Stimulated activated CD4-positive, alpha-beta T cell treated with anti-CD3 and anti-CD28 coated beads, Interleukin-12 subunit alpha, Interleukin-12 subunit beta, amount 100 ng/mL, for 24 hours (primary cell): ENCODE measurements around the gene CLASP1.
"Not testable (repeated sequence)": the region's sequence is repeated elsewhere in the genome, so short reads cannot be mapped to it uniquely, and the experiment has no call there.

ENCODE experiments used
- DNase-seq, 2 experiments: peaks; one replicate each; pipeline ENCODE4 v3.0.0-alpha.2; 2020; ENCODE audit warnings: low read depth in 2 of 2

The CLASP1 gene

GRCh38 chr2:121475811-121476571, 173.3 kb downstream of the CLASP1 start:
- no peak for DNase-seq

DNA sequence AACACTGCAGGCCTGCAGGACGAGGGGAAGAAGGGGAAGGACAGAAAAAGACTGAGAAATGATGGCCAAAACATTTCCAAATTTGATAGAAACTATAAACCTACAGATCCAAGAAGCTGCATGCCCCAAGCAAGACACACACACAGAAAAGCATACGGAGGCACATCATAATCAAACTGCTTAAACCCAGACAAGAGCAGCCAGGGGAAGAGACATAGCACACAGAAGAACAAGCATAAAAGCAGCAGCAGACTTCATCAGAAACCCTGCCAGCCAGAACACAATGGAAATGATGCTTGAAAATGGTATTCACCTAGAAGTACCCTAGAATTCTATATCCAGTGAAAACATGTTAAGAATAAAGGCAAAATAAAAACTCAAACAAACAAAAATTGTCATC, 175.8 kb downstream of the CLASP1 start:
- DNase-seq: no peak

GRCh38 chr2:121472470-121472993, 176.7 kb downstream of the CLASP1 start:
- DNase-seq: no peak

DNA sequence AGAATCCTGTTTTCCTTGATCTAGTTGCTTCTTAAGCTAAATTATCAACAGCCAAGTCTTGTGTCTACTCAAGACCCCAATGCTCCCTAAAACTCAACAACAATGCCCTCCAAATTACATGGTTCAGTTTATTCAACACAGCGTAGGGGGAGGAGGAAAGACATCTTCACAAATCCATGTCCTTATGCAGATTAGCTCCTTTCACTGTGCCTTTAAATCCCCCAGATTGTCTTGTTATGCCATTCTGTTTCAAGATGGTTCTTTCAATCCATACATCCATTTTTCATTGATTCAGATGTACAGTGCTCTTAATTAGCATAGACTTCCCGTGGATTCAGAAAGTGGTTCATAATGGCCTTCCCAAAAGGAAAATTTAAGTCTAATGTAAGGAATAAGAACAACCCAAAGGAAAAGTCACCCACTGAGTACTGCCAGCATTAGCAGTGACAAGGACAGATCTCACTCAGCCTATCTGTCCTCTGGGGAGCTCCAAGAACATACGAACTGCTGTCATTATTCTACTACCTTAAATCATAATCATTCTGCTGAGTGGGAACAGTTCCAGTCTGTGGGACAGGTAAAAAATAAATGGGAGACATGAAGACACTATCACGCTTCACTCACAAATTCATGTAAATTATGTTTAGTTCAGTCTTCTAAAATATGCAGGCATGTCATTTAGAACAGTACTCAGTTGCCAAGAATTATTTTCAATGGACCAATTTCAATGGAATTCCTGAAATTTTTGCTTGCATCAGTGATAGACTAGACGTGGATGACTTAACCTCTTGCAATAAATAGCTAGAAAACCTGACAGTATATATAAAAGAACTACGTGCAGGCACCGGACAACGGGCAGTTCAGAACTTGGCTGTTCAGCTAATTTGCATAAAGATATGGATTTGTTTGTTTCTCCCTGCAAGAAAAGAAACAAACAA, 177.5 kb downstream of the CLASP1 start:
- DNase-seq: no peak

DNA sequence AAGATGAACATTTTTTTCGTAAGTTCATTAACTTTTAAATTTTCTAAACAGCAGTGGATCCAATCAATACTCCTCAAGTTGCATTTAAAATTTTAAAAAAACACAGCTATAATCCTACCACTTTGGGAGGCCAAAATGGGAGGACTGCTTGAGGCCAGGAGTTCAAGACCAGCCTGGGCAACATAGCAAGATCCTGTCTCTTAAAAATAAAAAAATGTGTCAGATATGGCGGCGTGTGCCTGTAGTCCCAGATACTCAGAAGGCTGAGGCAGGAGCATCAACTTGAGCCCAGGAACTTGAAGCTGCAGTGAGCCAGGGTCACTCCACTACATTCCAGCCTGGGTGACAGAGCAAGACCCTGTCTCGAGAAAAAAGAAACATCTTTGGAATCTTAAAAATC, 178.3 kb downstream of the CLASP1 start:
- DNase-seq: no peak

DNA sequence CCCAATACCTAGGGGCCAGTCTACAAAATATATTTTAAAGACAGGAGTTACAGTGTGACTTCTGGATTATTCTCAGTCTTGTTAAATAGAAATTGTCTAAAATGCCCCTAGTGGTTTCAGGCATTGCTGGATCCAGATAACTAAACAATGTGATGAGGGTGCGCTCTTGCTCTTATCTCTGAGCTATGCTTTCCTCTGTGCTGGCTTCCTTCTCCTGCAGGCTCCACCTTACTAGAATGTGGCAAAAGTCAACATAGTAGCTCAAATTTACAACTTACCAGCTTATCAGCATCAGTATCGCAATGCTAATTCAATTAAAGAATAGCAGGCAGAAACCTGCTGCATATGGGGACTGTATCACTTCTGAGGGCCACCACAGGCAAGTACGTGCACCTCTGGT, 179.9 kb downstream of the CLASP1 start:
- no peak for DNase-seq

DNA sequence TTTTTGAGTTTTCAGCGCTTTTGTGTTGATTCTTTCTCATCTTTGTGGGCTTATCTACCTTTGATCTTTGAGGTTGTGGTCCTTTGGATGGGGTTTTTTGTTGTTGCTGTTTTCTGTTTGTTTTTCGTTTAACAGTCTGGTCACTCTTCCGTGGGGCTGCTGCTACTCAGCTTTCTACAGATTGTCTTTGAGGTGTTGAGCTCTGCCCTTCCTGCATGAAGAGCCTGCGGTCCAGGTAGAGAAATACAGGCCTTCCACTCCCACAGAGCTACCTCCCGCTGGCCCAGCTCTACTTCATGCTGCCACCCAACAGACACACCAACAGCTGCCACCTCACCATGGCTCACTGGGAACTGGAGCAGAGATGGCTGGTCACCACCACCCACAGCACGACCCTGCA, 180.3 kb downstream of the CLASP1 start:
- no peak for DNase-seq

GRCh38 chr2:121459291-121459690, 190.0 kb downstream of the CLASP1 start:
- DNase-seq: no peak

GRCh38 chr2:121456325-121456724, 192.9 kb downstream of the CLASP1 start:
- DNase-seq: no peak

DNA sequence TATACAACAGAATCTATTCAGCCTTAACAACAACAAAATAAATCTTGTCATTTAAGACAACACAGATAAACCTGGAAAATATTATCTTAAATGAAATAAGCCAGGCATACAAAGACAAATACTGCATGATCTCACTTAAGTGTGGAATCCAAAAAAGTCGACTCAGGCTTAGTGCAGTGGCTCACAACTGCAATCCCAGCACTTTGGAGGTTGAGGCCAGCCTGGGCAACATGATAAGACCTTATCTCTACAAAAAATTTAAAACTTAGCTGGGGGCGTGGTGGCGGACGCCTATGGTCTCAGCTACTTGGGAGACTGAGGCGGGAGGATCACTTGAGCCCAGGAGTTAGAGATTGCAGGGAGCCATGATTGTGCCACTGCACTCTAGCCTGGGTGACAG, 193.8 kb downstream of the CLASP1 start:
- no peak for DNase-seq

GRCh38 chr2:121454549-121455090, 194.6 kb downstream of the CLASP1 start:
- DNase-seq: no peak

GRCh38 chr2:121451398-121451797, 197.9 kb downstream of the CLASP1 start:
- no peak for DNase-seq

DNA sequence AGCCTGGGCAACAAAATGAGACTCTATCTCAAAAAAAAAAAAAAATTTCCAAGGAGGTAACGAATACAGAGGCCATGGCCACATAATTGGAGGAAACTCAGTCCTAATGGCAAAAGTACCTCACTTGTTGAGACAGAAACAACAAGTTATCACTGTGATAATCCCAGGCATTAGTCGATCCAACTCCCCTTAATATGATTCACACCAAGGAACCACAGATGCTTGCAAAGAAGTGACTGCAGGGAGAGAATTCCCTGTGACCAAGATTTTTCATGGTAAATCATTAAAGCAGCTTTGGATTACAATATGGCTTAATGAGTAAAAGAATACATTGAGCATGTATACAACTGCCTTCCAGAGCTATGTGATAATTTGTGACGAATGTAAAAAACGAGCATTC, 199.0 kb downstream of the CLASP1 start:
- no peak for DNase-seq

- DNase-seq: no peak
These were observed 202.5 kb downstream of the CLASP1 start for GRCh38 chr2:121446647-121447241.

DNA sequence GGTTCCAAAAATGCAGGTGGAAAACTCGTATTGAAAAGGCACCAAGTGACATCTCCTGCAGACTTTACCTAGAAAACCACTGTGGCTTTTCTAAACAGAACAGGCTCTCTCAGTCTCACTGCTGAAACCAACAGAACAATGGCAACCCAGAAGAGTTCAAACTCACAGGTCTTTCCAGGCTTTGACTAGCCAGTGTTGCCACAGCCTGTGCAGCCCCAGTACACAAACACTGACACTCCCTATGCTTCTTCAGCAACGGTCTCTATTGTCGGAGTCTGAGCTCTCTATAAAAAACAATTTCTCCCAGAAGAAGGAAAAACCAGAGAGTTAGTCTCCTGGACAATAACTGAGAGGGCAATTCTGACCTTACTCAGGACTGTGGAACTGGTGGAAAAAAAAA, 206.4 kb downstream of the CLASP1 start:
- no peak for DNase-seq

DNA sequence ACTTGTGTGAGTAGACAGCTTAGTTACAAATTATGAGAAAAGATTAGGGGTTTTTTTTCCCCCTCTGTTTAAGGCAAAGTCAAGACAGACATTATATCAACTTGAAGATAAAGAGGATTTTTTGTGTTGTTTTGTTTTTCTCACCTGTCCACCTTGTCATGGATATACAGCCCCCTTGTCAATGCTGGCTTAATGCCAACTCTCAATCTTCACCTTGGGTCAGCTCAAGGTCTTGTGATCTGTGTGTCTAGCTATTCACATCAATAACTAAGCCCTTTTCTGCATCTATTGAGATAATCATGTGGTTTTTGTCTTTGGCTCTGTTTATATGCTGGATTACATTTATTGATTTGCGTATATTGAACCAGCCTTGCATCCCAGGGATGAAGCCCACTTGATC, 211.0 kb downstream of the CLASP1 start:
- DNase-seq: not testable (repeated sequence)

DNA sequence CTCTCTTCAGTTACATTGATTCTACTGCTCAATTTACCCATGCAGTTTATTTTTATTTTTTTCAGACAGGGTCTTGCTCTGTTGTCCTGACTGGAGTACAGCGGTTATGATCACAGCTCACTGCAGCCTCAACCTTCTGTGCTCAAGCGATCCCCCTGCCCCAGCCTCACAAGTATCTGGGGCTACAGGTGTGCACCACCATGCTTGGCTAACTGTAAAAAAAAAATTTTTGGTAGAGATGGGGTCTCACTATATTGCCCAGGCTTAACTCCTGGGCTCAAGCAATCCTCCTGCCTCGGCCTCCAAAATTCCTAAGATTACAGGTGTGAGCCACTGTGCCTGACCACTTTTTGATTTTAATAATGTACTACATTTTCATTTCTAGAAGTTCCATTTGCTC, 212.3 kb downstream of the CLASP1 start:
- DNase-seq: no peak

DNA sequence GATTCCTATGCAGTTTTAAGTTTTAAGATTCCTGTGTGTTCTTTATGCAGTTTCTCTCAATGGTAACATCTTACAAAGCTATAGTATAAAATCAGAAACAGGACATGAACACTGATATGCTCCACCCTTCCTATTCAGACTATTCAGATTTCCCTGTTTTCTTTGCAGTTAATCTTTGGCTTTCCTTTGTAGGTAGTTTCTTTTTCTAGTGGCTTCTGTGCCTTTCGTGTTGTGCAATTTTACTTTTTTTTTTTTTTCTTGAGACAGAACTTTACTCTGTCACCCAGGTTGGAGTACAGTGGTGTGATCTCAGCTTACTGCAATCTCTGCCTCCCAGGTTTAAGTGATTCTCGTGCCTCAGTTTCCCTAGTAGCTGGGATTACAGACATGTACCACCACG, 213.5 kb downstream of the CLASP1 start:
- DNase-seq: no peak

- DNase-seq: no peak
These were observed 218.0 kb downstream of the CLASP1 start for GRCh38 chr2:121431214-121431613.

DNA sequence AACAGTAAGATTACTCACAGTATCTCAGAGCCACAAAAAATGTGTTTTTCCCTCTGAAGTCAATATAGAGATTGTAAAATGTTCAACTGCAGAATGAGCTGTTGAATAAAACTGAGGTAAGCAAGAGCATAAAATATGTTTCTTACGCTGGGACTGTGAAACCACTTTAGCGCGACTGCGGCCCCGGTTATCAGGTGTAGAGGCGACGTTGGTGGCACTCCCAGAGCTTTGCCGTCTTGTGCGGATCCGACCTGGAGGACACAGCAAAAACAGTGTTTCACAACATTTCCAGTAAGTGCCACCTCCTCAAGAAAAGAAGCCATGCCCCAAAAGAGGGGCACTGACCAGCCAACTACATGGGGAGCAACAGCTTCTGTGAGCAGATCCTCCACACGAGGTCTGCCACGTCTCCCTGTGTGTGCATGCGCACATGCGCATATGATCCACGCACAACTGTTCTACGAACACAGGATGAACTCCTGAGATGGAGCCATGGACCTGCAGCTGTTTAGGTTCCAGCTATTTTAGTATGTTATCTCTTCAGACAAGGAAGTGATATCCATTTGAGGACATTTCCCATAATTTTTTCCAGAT, 219.2 kb downstream of the CLASP1 start:
- DNase-seq: no peak

DNA sequence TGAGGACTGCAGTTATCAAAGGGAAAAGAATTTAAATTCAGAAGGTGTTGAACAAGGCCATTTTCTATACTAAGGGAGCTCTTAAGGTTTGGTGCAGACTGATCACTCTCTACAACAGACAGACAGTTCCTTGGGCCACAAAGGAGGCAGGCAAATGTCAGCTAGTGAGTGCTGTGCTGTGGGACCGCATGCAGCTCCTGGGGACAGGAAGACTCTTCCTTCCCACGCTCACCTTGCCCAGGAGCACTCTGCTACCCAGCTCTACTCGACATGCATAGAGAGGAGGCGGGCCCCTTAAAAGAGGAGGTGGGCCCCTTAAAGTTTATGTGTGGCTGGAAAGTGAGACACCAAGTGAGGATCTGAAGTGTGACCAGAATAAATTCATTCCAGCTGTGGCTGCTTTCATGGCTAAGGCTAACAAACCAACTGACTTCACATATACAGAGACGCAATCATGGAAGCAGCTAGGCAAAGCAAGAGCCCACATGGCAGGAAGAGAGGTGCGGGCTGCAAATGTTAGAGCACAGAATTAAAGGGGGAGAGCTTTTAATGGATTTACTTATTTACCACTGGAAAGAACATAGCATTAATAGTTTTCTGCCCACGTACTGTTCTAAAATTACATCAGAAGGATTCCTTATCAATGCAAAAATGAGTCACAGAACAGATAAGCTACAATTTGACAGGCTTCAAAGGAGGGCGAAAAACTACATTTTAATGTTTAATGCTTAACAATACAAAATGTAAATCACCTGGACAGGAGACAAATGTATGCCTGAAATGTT, 220.0 kb downstream of the CLASP1 start:
- no peak for DNase-seq
